OCI-LY7 (cell line): ENCODE results near the gene DOCK4. TPM values are rescaled to one million over a fixed set of nuclear protein-coding genes. Genes with fewer than 3 reads are reported as not detected.

ENCODE experiments used
- BruUV-seq: library from RNA; stranded (reverse); fragments of 400-500 nt; replicated peaks from 2 replicates; lab custom pipeline; 2021; lab: Mats Ljungman, UMichigan
- CTCF ChIA-PET: fragments of 300-600 bp; sonication (Branson Sonifier 250); formaldehyde crosslinking; loops from one replicate; lab custom pipeline; 2022; ENCODE audit warnings: antibody characterized with exemption; ENCODE audit not compliant: unreplicated experiment; lab: Charles Lee
- POLR2A ChIA-PET: fragments of 300-600 bp; sonication (Branson Sonifier 250); formaldehyde crosslinking; loops from one replicate; lab custom pipeline; 2022; ENCODE audit warnings: antibody characterized with exemption; lab: Charles Lee
- DNase-seq: peaks from one replicate; pipeline ENCODE4 v3.0.0-alpha.2; 2015; ENCODE audit warnings: low spot score
- H2AFZ ChIP-seq: fragments of 200-600 bp; sonication (generic), shearing (Covaris generic); 2 replicates; pipeline ENCODE4 v1.6.1; 2014; ENCODE audit warnings: mild to moderate bottlenecking, antibody characterized with exemption, low read length, moderate library complexity
- H3K27ac ChIP-seq: fragments of 200-600 bp; sonication (generic); 2 replicates; pipeline ENCODE4 v1.5.1; 2014; ENCODE audit warnings: mixed run types, low read depth, mild to moderate bottlenecking, moderate library complexity, low read length, inconsistent platforms; ENCODE audit not compliant: poor library complexity, severe bottlenecking
- H3K36me3 ChIP-seq: fragments of 200-600 bp; sonication (generic); 2 replicates; pipeline ENCODE4 v1.6.1; 2014; ENCODE audit warnings: mild to moderate bottlenecking, antibody characterized with exemption, low read length, moderate library complexity, mixed read lengths; ENCODE audit not compliant: insufficient read depth
- H3K4me1 ChIP-seq: fragments of 200-600 bp; sonication (generic); 2 replicates; pipeline ENCODE4 v1.5.1; 2014; ENCODE audit warnings: mild to moderate bottlenecking, low read length; ENCODE audit not compliant: insufficient read depth, poor library complexity, severe bottlenecking
- H3K4me2 ChIP-seq: fragments of 200-600 bp; sonication (generic); 2 replicates; pipeline ENCODE4 v1.6.1; 2014; ENCODE audit warnings: mild to moderate bottlenecking, low read length
- H3K4me3 ChIP-seq: fragments of 200-600 bp; sonication (generic); 2 replicates; pipeline ENCODE4 v1.5.1; 2014; ENCODE audit warnings: mild to moderate bottlenecking, low read depth, low read length; ENCODE audit not compliant: poor library complexity, severe bottlenecking
- H3K79me2 ChIP-seq: fragments of 200-600 bp; sonication (generic); 2 replicates; pipeline ENCODE4 v1.6.1; 2016; ENCODE audit warnings: low read depth, mild to moderate bottlenecking, low read length, moderate library complexity, mixed read lengths; ENCODE audit not compliant: insufficient read depth
- H3K9me2 ChIP-seq: fragments of 200-600 bp; sonication (generic); 2 replicates; pipeline ENCODE4 v1.6.1; 2016; ENCODE audit warnings: mild to moderate bottlenecking, low read length, mixed read lengths; ENCODE audit not compliant: insufficient read depth
- H3K9me3 ChIP-seq: fragments of 200-600 bp; sonication (generic); 2 replicates; pipeline ENCODE4 v1.6.1; 2014; ENCODE audit warnings: mild to moderate bottlenecking, mixed run types, low read length, mixed read lengths
- H4K20me1 ChIP-seq: fragments of 200-600 bp; sonication (generic); 2 replicates; pipeline ENCODE4 v1.6.1; 2014; ENCODE audit warnings: mild to moderate bottlenecking, antibody characterized with exemption, low read length, moderate library complexity, mixed read lengths; ENCODE audit not compliant: insufficient read depth
- EZH2phosphoT487 ChIP-seq: fragments of 200-600 bp; sonication (generic); IDR thresholded peaks from 2 replicates; pipeline ENCODE4 v1.6.1; 2018; ENCODE audit warnings: low read depth, borderline replicate concordance, mild to moderate bottlenecking, mixed run types, antibody characterized with exemption, low read length, moderate library complexity, mixed read lengths
- intact Hi-C: fragments of 100-400 bp; cut with micrococcal nuclease; formaldehyde crosslinking; loops from one replicate; pipeline ENCODE4 v1.10.0; 2022; ENCODE audit not compliant: unreplicated experiment
- total RNA-seq, 2 experiments: library from RNA; depleted of rRNA in 1 of 2; stranded (reverse); fragments of >200 nt in 1 of 2; shearing (Covaris generic) in 1 of 2; gene quantifications; 2 replicates each; pipeline ENCODE4 v1.2.3, GENCODE V29; 2014 to 2022
- TF ChIP-seq, protein P1 (sequence below): fragments of 200-600 bp; sonication (generic); conservative IDR thresholded peaks from 2 replicates; pipeline ENCODE4 v1.5.1; 2014; ENCODE audit warnings: mild to moderate bottlenecking, antibody characterized with exemption, low read length, moderate library complexity, mixed read lengths

Gene DOCK4
- total RNA-seq, 2 experiments from 2014 or later = 0.91 to 4.9 TPM

GRCh38 chr7:111749625-111750024, 456.6 kb downstream of the DOCK4 start:
- H3K4me3 ChIP-seq = no peak overlapping the region
- no peaks in the 10 kb centered on the region for H3K79me2 ChIP-seq
- intact Hi-C loops = loop anchor here (5.0 to 10.0 kb wide), 2 partner anchors 748 to 1675 kb away; no protein-coding TSS in a partner anchor
- no peak overlapping the region for H3K27ac ChIP-seq
- no TSS peak for BruUV-seq
- no peaks in the 10 kb centered on the region for H3K4me1 ChIP-seq
- POLR2A ChIA-PET = no interaction called here
- H3K4me2 ChIP-seq = no peak overlapping the region
- H4K20me1 ChIP-seq = no peaks in the 10 kb centered on the region
- CTCF ChIA-PET = no interaction called here
- no peaks in the 10 kb centered on the region for H3K36me3 ChIP-seq
- no peaks in the 10 kb centered on the region for H3K9me3 ChIP-seq
- TF ChIP-seq, protein P1, sequence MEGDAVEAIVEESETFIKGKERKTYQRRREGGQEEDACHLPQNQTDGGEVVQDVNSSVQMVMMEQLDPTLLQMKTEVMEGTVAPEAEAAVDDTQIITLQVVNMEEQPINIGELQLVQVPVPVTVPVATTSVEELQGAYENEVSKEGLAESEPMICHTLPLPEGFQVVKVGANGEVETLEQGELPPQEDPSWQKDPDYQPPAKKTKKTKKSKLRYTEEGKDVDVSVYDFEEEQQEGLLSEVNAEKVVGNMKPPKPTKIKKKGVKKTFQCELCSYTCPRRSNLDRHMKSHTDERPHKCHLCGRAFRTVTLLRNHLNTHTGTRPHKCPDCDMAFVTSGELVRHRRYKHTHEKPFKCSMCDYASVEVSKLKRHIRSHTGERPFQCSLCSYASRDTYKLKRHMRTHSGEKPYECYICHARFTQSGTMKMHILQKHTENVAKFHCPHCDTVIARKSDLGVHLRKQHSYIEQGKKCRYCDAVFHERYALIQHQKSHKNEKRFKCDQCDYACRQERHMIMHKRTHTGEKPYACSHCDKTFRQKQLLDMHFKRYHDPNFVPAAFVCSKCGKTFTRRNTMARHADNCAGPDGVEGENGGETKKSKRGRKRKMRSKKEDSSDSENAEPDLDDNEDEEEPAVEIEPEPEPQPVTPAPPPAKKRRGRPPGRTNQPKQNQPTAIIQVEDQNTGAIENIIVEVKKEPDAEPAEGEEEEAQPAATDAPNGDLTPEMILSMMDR = no peak
- TF ChIP-seq EZH2phosphoT487 = no peak
- H2AFZ ChIP-seq = no peak overlapping the region
- no peak for DNase-seq
- no peaks in the 10 kb centered on the region for H3K9me2 ChIP-seq

DNA sequence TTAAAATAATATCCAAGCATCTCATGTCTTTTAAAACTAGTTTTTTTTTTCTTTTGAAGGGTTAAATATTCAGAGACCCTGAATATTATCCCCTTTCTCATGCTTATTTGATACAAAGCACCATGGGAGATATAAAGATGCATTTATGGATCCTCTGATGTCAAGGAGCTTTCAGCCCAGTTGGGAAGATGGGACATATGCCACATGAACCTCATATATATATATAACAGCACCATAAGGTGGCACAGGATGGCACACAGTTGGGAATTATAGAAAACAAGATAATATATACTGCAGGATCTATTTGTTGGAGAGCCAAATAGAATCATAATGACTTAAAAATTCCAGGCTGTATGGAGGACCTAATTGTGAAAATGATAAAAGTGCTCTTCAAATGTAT, 458.5 kb downstream of the DOCK4 start:
- DNase-seq = no peak
- ChIA-PET CTCF (no interaction called here), POLR2A (no interaction called here)
- intact Hi-C loops = loop anchor here (10.0 kb wide), 1 partner anchor 1677 kb away; no protein-coding TSS in a partner anchor
- Histone ChIP-seq H3K27ac (no peak overlapping the region), H3K36me3 (no peaks in the 10 kb centered on the region), H3K4me2 (no peak overlapping the region), H4K20me1 (no peaks in the 10 kb centered on the region), H3K79me2 (no peaks in the 10 kb centered on the region), H3K4me1 (no peaks in the 10 kb centered on the region), H3K9me2 (no peaks in the 10 kb centered on the region), H2AFZ (no peak overlapping the region), H3K9me3 (no peaks in the 10 kb centered on the region), H3K4me3 (no peak overlapping the region)
- no TSS peak for BruUV-seq
- no peak for TF ChIP-seq EZH2phosphoT487
- TF ChIP-seq, protein P1 = no peak

DNA sequence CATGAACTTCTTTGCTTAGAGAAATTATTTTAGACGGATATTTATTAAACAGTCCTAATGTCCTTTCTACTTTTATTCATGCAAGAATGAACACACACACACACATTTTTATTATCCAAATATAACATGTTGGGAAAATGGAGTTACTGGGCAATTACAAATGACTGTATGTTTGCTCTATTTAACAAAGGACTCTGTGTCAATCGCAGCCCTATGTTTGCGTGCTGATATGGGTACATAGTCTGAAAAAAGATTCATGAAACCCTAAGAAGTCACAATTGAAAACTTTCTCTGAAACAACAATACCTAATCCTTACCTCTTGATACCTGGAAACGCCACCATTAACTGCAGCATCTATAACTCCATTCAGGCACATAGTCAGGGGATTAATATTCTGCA, 459.2 kb downstream of the DOCK4 start:
- H4K20me1 ChIP-seq = no peaks in the 10 kb centered on the region
- H3K9me3 ChIP-seq = no peaks in the 10 kb centered on the region
- CTCF ChIA-PET = no interaction called here
- BruUV-seq = no TSS peak
- H3K4me1 ChIP-seq = no peaks in the 10 kb centered on the region
- no peak overlapping the region for H3K4me2 ChIP-seq
- POLR2A ChIA-PET = no interaction called here
- H3K4me3 ChIP-seq = no peak overlapping the region
- H3K79me2 ChIP-seq = no peaks in the 10 kb centered on the region
- TF ChIP-seq EZH2phosphoT487 = no peak
- TF ChIP-seq, protein P1 = no peak
- no peak for DNase-seq
- no peaks in the 10 kb centered on the region for H3K36me3 ChIP-seq
- no peak overlapping the region for H2AFZ ChIP-seq
- H3K9me2 ChIP-seq = no peaks in the 10 kb centered on the region
- intact Hi-C loops = loop anchor here (10.0 kb wide), 1 partner anchor 1678 kb away; no protein-coding TSS in a partner anchor
- H3K27ac ChIP-seq = no peak overlapping the region
